ENCODE results near the gene SVEP1. TPM values are rescaled to one million over a fixed set of nuclear protein-coding genes. Genes with fewer than 3 reads are reported as not detected.

Gene SVEP1
- polyA plus RNA-seq, 3 donors, result under 0.01 TPM; not detected in 2

- peak; percentile 66 for TF ChIP-seq CTCF (IDR thresholded peaks at IDR 0.05)
- Mint-ChIP-seq H3K27me3 (ENCODE audit: low read depth in 3 of 3) (peaks cover 0 to 8% (median 4%) of the 10 kb centered on the region in 3 donors), H3K9me3 (no peaks in the 10 kb centered on the region), H3K36me3 (no peaks in the 10 kb centered on the region), H3K4me3 (no peak overlapping the region), H3K27ac (no peak overlapping the region), H3K4me1 (no peaks in the 10 kb centered on the region)
- H3K9me3 ChIP-seq (replicated peaks in 1 of 2; ENCODE audit: control insufficient read depth in 1 of 2, insufficient read depth in 1 of 2, low read length in 2 of 2), result no peaks in the 10 kb centered on the region
- no peaks in the 10 kb centered on the region for H3K79me2 ChIP-seq (ENCODE audit: insufficient read depth, low read length)
- H3K27ac ChIP-seq (ENCODE audit: low read depth in 1 of 2, low read length in 2 of 2), result no peak overlapping the region
- no peak for DNase-seq
- H3K4me1 ChIP-seq (ENCODE audit: control insufficient read depth in 1 of 2, insufficient read depth in 2 of 2, low read length in 2 of 2), result no peaks in the 10 kb centered on the region
- H4K20me1 ChIP-seq (ENCODE audit: insufficient read depth, low read length), result no peaks in the 10 kb centered on the region
- H3K4me3 ChIP-seq (replicated peaks in 1 of 3; ENCODE audit: low read depth in 2 of 3, low read length in 3 of 3), result no peak overlapping the region
- H3K36me3 ChIP-seq (replicated peaks in 1 of 2; ENCODE audit: control insufficient read depth in 1 of 2, insufficient read depth in 2 of 2, low read length in 2 of 2), result no peaks in the 10 kb centered on the region
- no peak overlapping the region for H3K4me2 ChIP-seq (replicated peaks; ENCODE audit: extremely low read depth, low read length, poor library complexity, severe bottlenecking)
- intact Hi-C loops (cut with micrococcal nuclease), result no loop called here
- H2AFZ ChIP-seq (ENCODE audit: insufficient read depth, low read depth, low read length, poor library complexity, severe bottlenecking), result no peak overlapping the region
- WGBS (ENCODE audit: insufficient coverage), result 0% methylated on average over 1 of the region's 3 CpGs
- peaks cover 0 to 3% of the 10 kb centered on the region in 2 donors for H3K27me3 ChIP-seq (ENCODE audit: control insufficient read depth in 2 of 2, insufficient read depth in 2 of 2, low read length in 2 of 2)
- H3K9ac ChIP-seq (ENCODE audit: insufficient read depth, low read length, poor library complexity, severe bottlenecking), result no peak overlapping the region
Observed at GRCh38 chr9:110452227-110452801, 127.2 kb downstream of the SVEP1 start.

GRCh38 chr9:110451726-110452125 is 127.8 kb downstream of the SVEP1 start:
- Mint-ChIP-seq H3K4me3 (no peak overlapping the region), H3K36me3 (no peaks in the 10 kb centered on the region), H3K9me3 (no peaks in the 10 kb centered on the region), H3K4me1 (no peaks in the 10 kb centered on the region), H3K27me3 (ENCODE audit: low read depth in 3 of 3) (peaks cover 0 to 8% (median 4%) of the 10 kb centered on the region in 3 donors), H3K27ac (no peak overlapping the region)
- Histone ChIP-seq H3K4me2 (replicated peaks; ENCODE audit: extremely low read depth, low read length, poor library complexity, severe bottlenecking) (no peak overlapping the region), H3K4me1 (ENCODE audit: control insufficient read depth in 1 of 2, insufficient read depth in 2 of 2, low read length in 2 of 2) (no peaks in the 10 kb centered on the region), H3K9me3 (replicated peaks in 1 of 2; ENCODE audit: control insufficient read depth in 1 of 2, insufficient read depth in 1 of 2, low read length in 2 of 2) (no peaks in the 10 kb centered on the region), H3K4me3 (replicated peaks in 1 of 3; ENCODE audit: low read depth in 2 of 3, low read length in 3 of 3) (no peak overlapping the region), H3K79me2 (ENCODE audit: insufficient read depth, low read length) (no peaks in the 10 kb centered on the region), H3K9ac (ENCODE audit: insufficient read depth, low read length, poor library complexity, severe bottlenecking) (no peak overlapping the region), H2AFZ (ENCODE audit: insufficient read depth, low read depth, low read length, poor library complexity, severe bottlenecking) (no peak overlapping the region), H3K36me3 (replicated peaks in 1 of 2; ENCODE audit: control insufficient read depth in 1 of 2, insufficient read depth in 2 of 2, low read length in 2 of 2) (no peaks in the 10 kb centered on the region), H3K27me3 (ENCODE audit: control insufficient read depth in 2 of 2, insufficient read depth in 2 of 2, low read length in 2 of 2) (peaks cover 0 to 3% of the 10 kb centered on the region in 2 donors), H3K27ac (ENCODE audit: low read depth in 1 of 2, low read length in 2 of 2) (no peak overlapping the region), H4K20me1 (ENCODE audit: insufficient read depth, low read length) (no peaks in the 10 kb centered on the region)
- DNase-seq, result no peak
- TF ChIP-seq CTCF (IDR thresholded peaks at IDR 0.05), result no peak
- intact Hi-C loops (cut with micrococcal nuclease), result no loop called here
- WGBS (ENCODE audit: insufficient coverage), result no CpG with 5 or more reads among the region's 2 CpGs

All from CD14-positive monocyte (primary cell).